HEK293 (cell line): ENCODE measurements around the gene GALNTL6.

Experiments used
- CTCF ChIA-PET: fragments of 350-600 bp; formaldehyde crosslinking; extraction: SDS; loops from one replicate; lab custom pipeline; 2021; ENCODE audit warnings: antibody characterized with exemption; lab: Yijun Ruan, JAX
- POLR2A ChIA-PET: fragments of 300-600 bp; formaldehyde crosslinking; extraction: SDS; loops from one replicate; lab custom pipeline; 2020; ENCODE audit warnings: antibody characterized with exemption, inconsistent platforms; lab: Yijun Ruan, JAX
- H3K27ac ChIP-seq: fragments of 200-500 bp; sonication (Bioruptor generic); 2 replicates; pipeline ENCODE4 v1.5.1; 2014; ENCODE audit warnings: low read depth, low read length, control low read depth, inconsistent platforms; ENCODE audit errors: extremely low read depth
- H3K36me3 ChIP-seq, 2 experiments: fragments of 200-500 bp in 1 of 2; sonication (Bioruptor generic) in 1 of 2; 1 replicate in 1 of 2; 2 replicates in 1 of 2; pipeline ENCODE4 v1.5.1; 2014 to 2017; ENCODE audit warnings: inconsistent platforms in 2 of 2, low read length in 2 of 2; ENCODE audit not compliant: control insufficient read depth in 2 of 2, insufficient read depth in 1 of 2
- H3K4me1 ChIP-seq: fragments of 200-500 bp; sonication (Bioruptor generic); 2 replicates; pipeline ENCODE4 v1.5.1; 2014; ENCODE audit warnings: mild to moderate bottlenecking, low read length, inconsistent platforms; ENCODE audit not compliant: control insufficient read depth, insufficient read depth
- H3K4me3 ChIP-seq: 2 replicates; pipeline ENCODE4 v1.5.1; 2011; ENCODE audit warnings: low read depth, mild to moderate bottlenecking, control low read depth, low read length, moderate library complexity
- H3K9me3 ChIP-seq: fragments of 200-500 bp; sonication (Bioruptor generic); 2 replicates; pipeline ENCODE4 v1.5.1; 2014; ENCODE audit warnings: low read depth, low read length, inconsistent platforms; ENCODE audit not compliant: control insufficient read depth, insufficient read depth
- RBAK ChIP-seq: fragments of 450-650 bp; formaldehyde crosslinking; IDR thresholded peaks from 2 replicates; pipeline ENCODE4 v1.5.1; 2016; ENCODE audit warnings: missing biosample characterization, missing genetic modification characterization
- SCRT2 ChIP-seq: fragments of 450-650 bp; formaldehyde crosslinking; IDR thresholded peaks from 2 replicates; pipeline ENCODE4 v1.5.1; 2016; ENCODE audit warnings: missing biosample characterization, missing genetic modification characterization
- SETDB1 ChIP-seq: IDR thresholded peaks from one replicate; pipeline ENCODE4 v1.6.1; 2017; ENCODE audit warnings: mild to moderate bottlenecking, low read length, moderate library complexity, mixed read lengths; ENCODE audit not compliant: insufficient read length
- ZEB2 ChIP-seq: fragments of 450-650 bp; formaldehyde crosslinking; IDR thresholded peaks from 2 replicates; pipeline ENCODE4 v1.5.1; 2016; ENCODE audit warnings: missing biosample characterization, missing genetic modification characterization
- ZFP69B ChIP-seq: fragments of 450-650 bp; formaldehyde crosslinking; IDR thresholded peaks from 2 replicates; pipeline ENCODE4 v1.5.1; 2016; ENCODE audit warnings: missing biosample characterization, missing genetic modification characterization
- ZNF211 ChIP-seq: fragments of 450-650 bp; formaldehyde crosslinking; IDR thresholded peaks from 2 replicates; pipeline ENCODE4 v1.5.1; 2016; ENCODE audit warnings: low read depth, missing biosample characterization, missing genetic modification characterization
- ZNF514 ChIP-seq: fragments of 450-650 bp; formaldehyde crosslinking; IDR thresholded peaks from 2 replicates; pipeline ENCODE4 v1.5.1; 2016; ENCODE audit warnings: missing biosample characterization, missing genetic modification characterization
- ZNF521 ChIP-seq: fragments of 450-650 bp; formaldehyde crosslinking; IDR thresholded peaks from 2 replicates; pipeline ENCODE4 v1.5.1; 2017; ENCODE audit warnings: missing biosample characterization, mild to moderate bottlenecking, missing genetic modification characterization
- ZNF585B ChIP-seq: fragments of 450-650 bp; formaldehyde crosslinking; IDR thresholded peaks from 2 replicates; pipeline ENCODE4 v1.5.1; 2016; ENCODE audit warnings: missing biosample characterization, missing genetic modification characterization
- ZNF629 ChIP-seq: fragments of 450-650 bp; formaldehyde crosslinking; IDR thresholded peaks from 2 replicates; pipeline ENCODE4 v1.5.1; 2017; ENCODE audit warnings: missing biosample characterization, missing genetic modification characterization
- ZNF660 ChIP-seq: fragments of 450-650 bp; IDR thresholded peaks from 2 replicates; pipeline ENCODE4 v1.5.1; 2018; ENCODE audit warnings: missing biosample characterization, mild to moderate bottlenecking, missing genetic modification characterization
- ZNF707 ChIP-seq: fragments of 450-650 bp; formaldehyde crosslinking; IDR thresholded peaks from 2 replicates; pipeline ENCODE4 v1.5.1; 2016; ENCODE audit warnings: missing biosample characterization, missing genetic modification characterization
- ZNF791 ChIP-seq: fragments of 450-650 bp; formaldehyde crosslinking; IDR thresholded peaks from 2 replicates; pipeline ENCODE4 v1.5.1; 2016; ENCODE audit warnings: missing biosample characterization, missing genetic modification characterization
- TF ChIP-seq, protein P1 (sequence below): fragments of 450-650 bp; IDR thresholded peaks from 2 replicates; pipeline ENCODE4 v1.5.1; 2018; ENCODE audit warnings: missing biosample characterization, mild to moderate bottlenecking, missing genetic modification characterization
- TF ChIP-seq, protein P2 (sequence below): fragments of 450-650 bp; formaldehyde crosslinking; IDR thresholded peaks from 2 replicates; pipeline ENCODE4 v1.5.1; 2016; ENCODE audit warnings: missing biosample characterization, missing genetic modification characterization
- TF ChIP-seq, protein P3 (sequence below): fragments of 450-650 bp; formaldehyde crosslinking; IDR thresholded peaks from 2 replicates; pipeline ENCODE4 v1.5.1; 2016; ENCODE audit warnings: missing biosample characterization, missing genetic modification characterization

GALNTL6 gene

DNA sequence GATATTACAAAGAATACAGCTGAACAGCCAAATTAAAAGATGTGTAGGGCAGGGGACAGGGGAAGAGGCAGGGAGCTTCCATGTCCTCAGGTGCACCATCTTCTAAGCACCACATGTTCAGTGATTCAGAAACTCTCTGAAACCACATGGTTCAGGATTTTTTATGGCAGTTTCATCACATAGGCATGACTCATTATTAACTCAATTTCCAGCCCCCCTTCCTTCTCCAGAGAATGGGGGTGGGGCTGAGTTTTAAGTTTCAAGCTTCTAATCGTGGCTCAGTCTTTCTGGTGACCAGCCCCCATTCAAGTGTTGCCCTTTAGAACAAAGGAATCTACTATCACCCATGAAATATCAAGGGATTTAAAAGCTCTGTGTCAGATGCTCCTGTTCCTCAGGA lies 1037.6 kb downstream of the GALNTL6 start:
- Histone ChIP-seq H3K4me3 (no peak overlapping the region), H3K27ac (no peak overlapping the region), H3K36me3 (no peaks in the 10 kb centered on the region), H3K9me3 (no peaks in the 10 kb centered on the region), H3K4me1 (no peaks in the 10 kb centered on the region)
- TF ChIP-seq ZEB2 (tag by site-specific recombination) (0 out of 2 replicates have a peak, but pooled peaks have one; percentile 34), ZNF660 (tag by site-specific recombination) (peak; percentile 30; the same call in 1 of the 2 replicates), ZNF514 (no peak), ZNF521 (no peak), SETDB1 (peak; percentile 23), SCRT2 (tag by site-specific recombination) (no peak), ZNF211 (no peak), ZNF629 (tag by site-specific recombination) (peak; percentile 15; the same call in 1 of the 2 replicates), ZNF585B (no peak), ZFP69B (no peak)
- TF ChIP-seq, protein P1, sequence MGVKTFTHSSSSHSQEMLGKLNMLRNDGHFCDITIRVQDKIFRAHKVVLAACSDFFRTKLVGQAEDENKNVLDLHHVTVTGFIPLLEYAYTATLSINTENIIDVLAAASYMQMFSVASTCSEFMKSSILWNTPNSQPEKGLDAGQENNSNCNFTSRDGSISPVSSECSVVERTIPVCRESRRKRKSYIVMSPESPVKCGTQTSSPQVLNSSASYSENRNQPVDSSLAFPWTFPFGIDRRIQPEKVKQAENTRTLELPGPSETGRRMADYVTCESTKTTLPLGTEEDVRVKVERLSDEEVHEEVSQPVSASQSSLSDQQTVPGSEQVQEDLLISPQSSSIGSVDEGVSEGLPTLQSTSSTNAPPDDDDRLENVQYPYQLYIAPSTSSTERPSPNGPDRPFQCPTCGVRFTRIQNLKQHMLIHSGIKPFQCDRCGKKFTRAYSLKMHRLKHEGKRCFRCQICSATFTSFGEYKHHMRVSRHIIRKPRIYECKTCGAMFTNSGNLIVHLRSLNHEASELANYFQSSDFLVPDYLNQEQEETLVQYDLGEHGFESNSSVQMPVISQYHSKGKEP = no peak
- TF ChIP-seq, protein P2, sequence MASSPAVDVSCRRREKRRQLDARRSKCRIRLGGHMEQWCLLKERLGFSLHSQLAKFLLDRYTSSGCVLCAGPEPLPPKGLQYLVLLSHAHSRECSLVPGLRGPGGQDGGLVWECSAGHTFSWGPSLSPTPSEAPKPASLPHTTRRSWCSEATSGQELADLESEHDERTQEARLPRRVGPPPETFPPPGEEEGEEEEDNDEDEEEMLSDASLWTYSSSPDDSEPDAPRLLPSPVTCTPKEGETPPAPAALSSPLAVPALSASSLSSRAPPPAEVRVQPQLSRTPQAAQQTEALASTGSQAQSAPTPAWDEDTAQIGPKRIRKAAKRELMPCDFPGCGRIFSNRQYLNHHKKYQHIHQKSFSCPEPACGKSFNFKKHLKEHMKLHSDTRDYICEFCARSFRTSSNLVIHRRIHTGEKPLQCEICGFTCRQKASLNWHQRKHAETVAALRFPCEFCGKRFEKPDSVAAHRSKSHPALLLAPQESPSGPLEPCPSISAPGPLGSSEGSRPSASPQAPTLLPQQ (tag by site-specific recombination) = 0 out of 2 replicates have a peak, but pooled peaks have one; percentile 46
- ChIA-PET POLR2A (no interaction called here), CTCF (interaction anchor here (0.7 kb wide), 1 partner anchor 14 kb away, joined by 3 read pairs; no protein-coding TSS in a partner anchor)

DNA sequence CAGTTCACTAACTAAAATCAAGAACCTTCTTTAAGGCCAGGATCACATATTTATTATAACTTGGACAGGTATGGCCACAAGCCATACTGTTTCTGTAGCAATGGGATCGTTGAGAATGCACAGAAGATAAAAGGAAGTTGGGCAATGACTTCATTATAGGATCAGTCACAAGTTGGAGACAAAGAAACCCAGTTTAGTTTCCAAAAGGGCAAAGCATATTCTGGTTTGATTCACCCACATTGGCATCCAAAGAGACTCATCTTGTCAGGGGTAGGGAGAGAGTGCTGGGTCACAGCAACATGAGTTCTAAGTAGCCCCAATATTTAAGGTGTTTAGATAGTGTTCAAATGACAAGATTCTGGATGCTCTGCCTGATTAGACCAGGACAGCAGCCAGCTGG lies 1038.3 kb downstream of the GALNTL6 start:
- TF ChIP-seq RBAK (peak; percentile 29; the same call in 1 of the 2 replicates), ZNF707 (no peak)
- Histone ChIP-seq H3K9me3 (no peaks in the 10 kb centered on the region), H3K27ac (no peak overlapping the region), H3K36me3 (no peaks in the 10 kb centered on the region), H3K4me1 (no peaks in the 10 kb centered on the region), H3K4me3 (no peak overlapping the region)
- ChIA-PET POLR2A (no interaction called here), CTCF (interaction anchor here (0.7 kb wide), 1 partner anchor 14 kb away, joined by 3 read pairs; no protein-coding TSS in a partner anchor)

DNA sequence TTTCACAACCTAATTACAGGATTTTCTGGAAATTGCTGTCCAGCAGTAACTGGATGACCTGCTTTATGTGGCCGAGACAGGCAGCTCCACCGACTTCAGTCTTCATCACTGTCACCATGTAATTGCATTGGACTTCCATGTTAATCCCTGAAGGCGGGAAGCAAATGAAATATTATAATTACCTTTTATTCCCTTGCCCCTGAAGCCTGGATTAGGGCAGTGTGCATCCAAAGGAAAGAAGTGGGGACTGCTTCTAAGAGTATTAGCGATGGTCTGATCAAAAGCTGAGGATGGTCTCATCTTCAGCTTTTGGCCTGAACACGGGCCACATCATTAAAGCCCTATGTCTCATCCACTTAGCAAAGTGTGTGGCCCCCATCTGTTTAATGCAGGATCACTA lies 1043.8 kb downstream of the GALNTL6 start:
- TF ChIP-seq, protein P3, sequence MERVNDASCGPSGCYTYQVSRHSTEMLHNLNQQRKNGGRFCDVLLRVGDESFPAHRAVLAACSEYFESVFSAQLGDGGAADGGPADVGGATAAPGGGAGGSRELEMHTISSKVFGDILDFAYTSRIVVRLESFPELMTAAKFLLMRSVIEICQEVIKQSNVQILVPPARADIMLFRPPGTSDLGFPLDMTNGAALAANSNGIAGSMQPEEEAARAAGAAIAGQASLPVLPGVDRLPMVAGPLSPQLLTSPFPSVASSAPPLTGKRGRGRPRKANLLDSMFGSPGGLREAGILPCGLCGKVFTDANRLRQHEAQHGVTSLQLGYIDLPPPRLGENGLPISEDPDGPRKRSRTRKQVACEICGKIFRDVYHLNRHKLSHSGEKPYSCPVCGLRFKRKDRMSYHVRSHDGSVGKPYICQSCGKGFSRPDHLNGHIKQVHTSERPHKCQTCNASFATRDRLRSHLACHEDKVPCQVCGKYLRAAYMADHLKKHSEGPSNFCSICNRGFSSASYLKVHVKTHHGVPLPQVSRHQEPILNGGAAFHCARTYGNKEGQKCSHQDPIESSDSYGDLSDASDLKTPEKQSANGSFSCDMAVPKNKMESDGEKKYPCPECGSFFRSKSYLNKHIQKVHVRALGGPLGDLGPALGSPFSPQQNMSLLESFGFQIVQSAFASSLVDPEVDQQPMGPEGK (tag by site-specific recombination) = no peak
- no peak for TF ChIP-seq ZNF791
- CTCF ChIA-PET = no interaction called here

More for the DNA sequence above, 1043.8 kb downstream of the GALNTL6 start:
- no peaks in the 10 kb centered on the region for H3K9me3 ChIP-seq
- no peak overlapping the region for H3K4me3 ChIP-seq
- POLR2A ChIA-PET = no interaction called here
- H3K4me1 ChIP-seq = no peaks in the 10 kb centered on the region
- no peaks in the 10 kb centered on the region for H3K36me3 ChIP-seq
- no peak overlapping the region for H3K27ac ChIP-seq
